Measurements from ENCODE around the gene ECSIT.
"Not testable (repeated sequence)": the region's sequence is repeated elsewhere in the genome, so short reads cannot be mapped to it uniquely, and the experiment has no call there.

DNA sequence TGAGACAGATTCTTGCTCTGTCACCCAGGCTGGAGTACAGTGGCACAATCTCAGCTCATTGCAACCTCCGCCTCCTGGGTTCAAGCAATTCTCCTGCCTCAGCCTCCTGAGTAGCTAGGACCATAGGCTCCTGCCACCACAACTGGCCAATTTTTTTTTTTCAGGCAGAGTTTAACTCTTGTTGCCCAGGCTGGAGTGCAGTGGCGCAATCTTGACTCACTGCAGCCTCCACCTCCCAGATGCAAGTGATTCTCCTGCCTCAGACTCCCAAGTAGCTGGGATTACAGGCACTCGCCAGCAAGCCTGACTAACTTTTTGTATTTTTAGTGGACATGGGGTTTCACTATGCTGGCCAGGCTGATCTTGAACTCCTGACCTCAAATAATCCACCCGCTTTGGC lies 44.8 kb upstream of the ECSIT start:
- TF ChIP-seq, protein P1, sequence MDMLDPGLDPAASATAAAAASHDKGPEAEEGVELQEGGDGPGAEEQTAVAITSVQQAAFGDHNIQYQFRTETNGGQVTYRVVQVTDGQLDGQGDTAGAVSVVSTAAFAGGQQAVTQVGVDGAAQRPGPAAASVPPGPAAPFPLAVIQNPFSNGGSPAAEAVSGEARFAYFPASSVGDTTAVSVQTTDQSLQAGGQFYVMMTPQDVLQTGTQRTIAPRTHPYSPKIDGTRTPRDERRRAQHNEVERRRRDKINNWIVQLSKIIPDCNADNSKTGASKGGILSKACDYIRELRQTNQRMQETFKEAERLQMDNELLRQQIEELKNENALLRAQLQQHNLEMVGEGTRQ (IDR thresholded peaks at IDR 0.05; ENCODE audit: borderline replicate concordance, low read depth, low read length), result not testable (repeated sequence)
- TF ChIP-seq GABPA (IDR thresholded peaks at IDR 0.05; ENCODE audit: low read depth); POLR2AphosphoS5 (IDR thresholded peaks at IDR 0.05; ENCODE audit: low read depth, low read length); SMC3 (IDR thresholded peaks at IDR 0.05; ENCODE audit: low read depth, low read length); TEAD4 (IDR thresholded peaks at IDR 0.05; ENCODE audit: borderline replicate concordance, insufficient read depth): not testable (repeated sequence)
- TF ChIP-seq, protein P2, sequence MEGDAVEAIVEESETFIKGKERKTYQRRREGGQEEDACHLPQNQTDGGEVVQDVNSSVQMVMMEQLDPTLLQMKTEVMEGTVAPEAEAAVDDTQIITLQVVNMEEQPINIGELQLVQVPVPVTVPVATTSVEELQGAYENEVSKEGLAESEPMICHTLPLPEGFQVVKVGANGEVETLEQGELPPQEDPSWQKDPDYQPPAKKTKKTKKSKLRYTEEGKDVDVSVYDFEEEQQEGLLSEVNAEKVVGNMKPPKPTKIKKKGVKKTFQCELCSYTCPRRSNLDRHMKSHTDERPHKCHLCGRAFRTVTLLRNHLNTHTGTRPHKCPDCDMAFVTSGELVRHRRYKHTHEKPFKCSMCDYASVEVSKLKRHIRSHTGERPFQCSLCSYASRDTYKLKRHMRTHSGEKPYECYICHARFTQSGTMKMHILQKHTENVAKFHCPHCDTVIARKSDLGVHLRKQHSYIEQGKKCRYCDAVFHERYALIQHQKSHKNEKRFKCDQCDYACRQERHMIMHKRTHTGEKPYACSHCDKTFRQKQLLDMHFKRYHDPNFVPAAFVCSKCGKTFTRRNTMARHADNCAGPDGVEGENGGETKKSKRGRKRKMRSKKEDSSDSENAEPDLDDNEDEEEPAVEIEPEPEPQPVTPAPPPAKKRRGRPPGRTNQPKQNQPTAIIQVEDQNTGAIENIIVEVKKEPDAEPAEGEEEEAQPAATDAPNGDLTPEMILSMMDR (IDR thresholded peaks at IDR 0.05), result not testable (repeated sequence)

Data from SK-N-SH (cell line).